Spleen (tissue), 11 donors: ENCODE data around the gene PANK4. TPM values are rescaled to one million over a fixed set of nuclear protein-coding genes. Genes with fewer than 3 reads are reported as not detected.
A peak's percentile ranks its signal among the peaks of the same experiment; 100 is the strongest.

Source experiments
- DNase-seq: peaks from one replicate; pipeline ENCODE4 v3.0.0-alpha.2; 2020
- H3K27ac ChIP-seq, 8 donors: fragments of 200-600 bp; sonication (generic) in 7 of 8; 1 replicate in 4 of 8; 2 replicates in 4 of 8; pipeline versions ENCODE4 v1.5.0 to v1.8.0; 2016 to 2021; ENCODE audit warnings: inconsistent platforms in 4 of 8, mild to moderate bottlenecking in 4 of 8, moderate library complexity in 1 of 8
- H3K27me3 ChIP-seq, 7 donors: fragments of 200-600 bp; sonication (generic) in 6 of 7; replicated peaks in 1 of 7; 1 replicate in 4 of 7; 2 replicates in 3 of 7; pipeline versions ENCODE4 v1.5.0 to v1.8.0; 2016 to 2021; ENCODE audit warnings: inconsistent platforms in 3 of 7, mild to moderate bottlenecking in 1 of 7
- H3K36me3 ChIP-seq, 6 donors: fragments of 200-600 bp; sonication (generic) in 5 of 6; 1 replicate in 4 of 6; 2 replicates in 2 of 6; pipeline versions ENCODE4 v1.5.0 to v1.8.0; 2016 to 2021; ENCODE audit warnings: inconsistent platforms in 2 of 6
- H3K4me1 ChIP-seq, 6 donors: fragments of 200-600 bp; sonication (generic) in 5 of 6; 1 replicate in 3 of 6; 2 replicates in 3 of 6; pipeline versions ENCODE4 v1.5.0 to v1.8.0; 2016 to 2021; ENCODE audit warnings: inconsistent platforms in 3 of 6
- H3K4me3 ChIP-seq, 8 donors: fragments of 200-600 bp; sonication (generic) in 7 of 8; 1 replicate in 4 of 8; 2 replicates in 4 of 8; pipeline versions ENCODE4 v1.5.0 to v1.8.0; 2016 to 2021; ENCODE audit warnings: inconsistent platforms in 4 of 8, mild to moderate bottlenecking in 4 of 8, moderate library complexity in 2 of 8
- H3K9me3 ChIP-seq, 8 donors: fragments of 200-600 bp; sonication (generic) in 7 of 8; 1 replicate in 4 of 8; 2 replicates in 4 of 8; pipeline versions ENCODE4 v1.5.0 to v1.8.0; 2016 to 2021; ENCODE audit warnings: inconsistent platforms in 4 of 8
- POLR2A ChIP-seq, 3 donors: fragments of 450-650 bp; IDR thresholded peaks; one replicate each; pipeline ENCODE4 v1.5.1; 2017; ENCODE audit warnings: antibody characterized with exemption in 3 of 3, mild to moderate bottlenecking in 1 of 3
- POLR2AphosphoS5 ChIP-seq, 3 donors: sonication (generic); formaldehyde crosslinking; IDR thresholded peaks; one replicate each; pipeline ENCODE4 v1.5.1; 2017; ENCODE audit warnings: antibody characterized with exemption in 3 of 3
- WGBS, 5 donors: extraction: QIAGEN DNeasy Blood & Tissue Kit in 3 of 5; methylation state at CpG; one replicate each; pipeline versions ENCODE4 v1.1.5 to v1.1.7; 2013 to 2018; 5-methylcytosine and 5-hydroxymethylcytosine counted together
- intact Hi-C: fragments of 100-400 bp; cut with DNase I; formaldehyde crosslinking; loops from one replicate; pipeline ENCODE4 v1.15.0; 2023; ENCODE audit warnings: low total_unique reads
- polyA plus RNA-seq, 3 donors: library from polyadenylated mRNA; stranded (reverse); fragments of 200-250 nt; gene quantifications; one replicate each; pipeline ENCODE4 v1.2.1, GENCODE V29; 2013
- total RNA-seq, 7 donors: library from RNA; depleted of rRNA in 3 of 7; stranded (reverse); fragments of >200 nt in 3 of 7; fragmentation: NEBNext Ultra II Directional in 4 of 7; extraction: Animal tissue kit (Norgen Biotek cat#: 25700) in 4 of 7; gene quantifications; one replicate each; pipeline versions ENCODE4 v1.1.0 to v1.2.1, GENCODE V29; 2016 to 2021
- TF ChIP-seq, protein P1 (sequence below), 11 experiments: fragments of 200-600 bp in 7 of 11; fragments of 450-650 bp in 4 of 11; sonication (generic) in 4 of 11; IDR thresholded peaks in 8 of 11; conservative IDR thresholded peaks in 3 of 11; 1 replicate in 7 of 11; 2 replicates in 4 of 11; pipeline versions ENCODE4 v1.4.0 to v1.8.0; 2016 to 2021; ENCODE audit warnings: antibody characterized with exemption in 11 of 11, inconsistent platforms in 4 of 11, mild to moderate bottlenecking in 1 of 11
- donor health status: healthy with polysubstance abuse.
- donor health status: DM: no; HTN: no; CAD: no; lungs with moderate emphysema.
- donor health status: DM: no; HTN: no; CAD: no.
- donor health status: Bipolar disorder and iron deficiency.
- donor health status: healthy.
- donor health status: DM: no; HTN: no; CAD: no.
- donor health status: DM: yes; HTN: yes; CAD: no.

PANK4 gene
- total and polyA plus RNA-seq, 10 donors: 13.8 to 49.5 (median 42.9) TPM

DNA sequence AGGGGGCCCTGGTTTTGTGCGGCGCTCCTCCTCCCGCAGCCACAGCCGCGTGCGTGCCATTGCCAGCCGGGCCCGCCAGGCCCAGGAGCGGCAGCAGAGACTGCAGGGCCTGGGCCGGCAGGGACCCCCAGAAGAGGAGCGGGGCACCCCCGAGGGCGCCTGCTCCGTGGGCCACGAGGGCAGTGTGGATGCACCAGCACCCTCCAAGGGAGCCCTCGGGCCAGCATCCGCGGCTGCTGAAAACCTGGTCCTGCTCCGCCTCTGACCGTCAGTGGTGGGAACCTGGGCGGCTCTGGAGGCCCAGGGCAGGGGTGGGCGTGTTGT lies 21.5 kb downstream of the PANK4 start:
- Histone ChIP-seq H3K36me3 (peaks cover 0 to 31% (median 27%) of the 10 kb centered on the region in 6 donors), H3K4me1 (peaks cover 4 to 61% (median 29%) of the 10 kb centered on the region in 6 donors), H3K9me3 (no peaks in the 10 kb centered on the region), H3K4me3 (no peak overlapping the region), H3K27me3 (peaks cover 0 to 43% (median 13%) of the 10 kb centered on the region in 7 donors), H3K27ac (no peak overlapping the region)
- TF ChIP-seq POLR2A (IDR thresholded peaks at IDR 0.05) (no peak), POLR2AphosphoS5 (IDR thresholded peaks at IDR 0.05) (peak in 1 of 3 donors; percentile 2)
- TF ChIP-seq, protein P1, sequence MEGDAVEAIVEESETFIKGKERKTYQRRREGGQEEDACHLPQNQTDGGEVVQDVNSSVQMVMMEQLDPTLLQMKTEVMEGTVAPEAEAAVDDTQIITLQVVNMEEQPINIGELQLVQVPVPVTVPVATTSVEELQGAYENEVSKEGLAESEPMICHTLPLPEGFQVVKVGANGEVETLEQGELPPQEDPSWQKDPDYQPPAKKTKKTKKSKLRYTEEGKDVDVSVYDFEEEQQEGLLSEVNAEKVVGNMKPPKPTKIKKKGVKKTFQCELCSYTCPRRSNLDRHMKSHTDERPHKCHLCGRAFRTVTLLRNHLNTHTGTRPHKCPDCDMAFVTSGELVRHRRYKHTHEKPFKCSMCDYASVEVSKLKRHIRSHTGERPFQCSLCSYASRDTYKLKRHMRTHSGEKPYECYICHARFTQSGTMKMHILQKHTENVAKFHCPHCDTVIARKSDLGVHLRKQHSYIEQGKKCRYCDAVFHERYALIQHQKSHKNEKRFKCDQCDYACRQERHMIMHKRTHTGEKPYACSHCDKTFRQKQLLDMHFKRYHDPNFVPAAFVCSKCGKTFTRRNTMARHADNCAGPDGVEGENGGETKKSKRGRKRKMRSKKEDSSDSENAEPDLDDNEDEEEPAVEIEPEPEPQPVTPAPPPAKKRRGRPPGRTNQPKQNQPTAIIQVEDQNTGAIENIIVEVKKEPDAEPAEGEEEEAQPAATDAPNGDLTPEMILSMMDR (IDR thresholded peaks at IDR 0.05 in 8 of 11, conservative IDR thresholded peaks at IDR 0.05 in 3 of 11): no peak
- intact Hi-C loops: no loop called here
- no peak for DNase-seq
- 29 to 72% (median 62%) methylated on average over 4 to 22 of the region's 22 CpGs; no CpG with 5 or more reads in 1 of the 5 donors for WGBS, 5 donors

DNA sequence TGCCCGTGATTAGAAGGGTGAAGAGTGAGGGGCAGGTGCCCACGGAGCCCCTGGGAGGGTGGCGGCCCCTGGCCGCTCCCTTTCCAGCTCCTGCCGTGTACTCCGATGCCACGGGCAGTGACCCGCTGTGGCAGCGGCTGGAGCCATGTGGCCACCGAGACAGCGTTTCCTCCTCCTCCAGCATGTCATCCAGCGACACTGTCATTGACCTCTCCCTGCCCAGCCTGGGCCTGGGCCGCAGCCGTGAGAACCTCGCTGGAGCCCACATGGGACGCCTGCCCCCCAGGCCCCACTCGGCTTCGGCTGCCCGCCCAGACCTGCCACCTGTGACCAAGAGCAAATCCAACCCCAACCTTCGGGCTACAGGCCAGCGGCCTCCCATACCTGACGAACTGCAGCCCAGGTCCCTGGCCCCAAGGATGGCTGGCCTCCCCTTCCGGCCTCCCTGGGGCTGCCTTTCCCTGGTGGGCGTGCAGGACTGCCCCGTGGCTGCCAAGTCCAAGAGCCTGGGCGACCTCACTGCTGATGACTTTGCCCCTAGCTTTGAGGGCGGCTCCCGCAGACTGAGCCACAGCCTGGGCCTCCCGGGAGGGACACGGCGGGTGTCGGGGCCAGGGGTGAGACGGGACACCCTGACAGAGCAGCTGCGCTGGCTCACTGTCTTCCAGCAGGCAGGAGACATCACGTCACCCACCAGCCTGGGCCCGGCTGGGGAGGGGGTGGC lies 22.0 kb downstream of the PANK4 start:
- Histone ChIP-seq H3K27me3 (peaks cover 0 to 43% (median 13%) of the 10 kb centered on the region in 7 donors), H3K36me3 (peaks cover 0 to 26% (median 22%) of the 10 kb centered on the region in 6 donors), H3K27ac (no peak overlapping the region), H3K9me3 (no peaks in the 10 kb centered on the region), H3K4me3 (no peak overlapping the region), H3K4me1 (peaks cover 4 to 66% (median 34%) of the 10 kb centered on the region in 6 donors)
- TF ChIP-seq, protein P1 (IDR thresholded peaks at IDR 0.05 in 8 of 11, conservative IDR thresholded peaks at IDR 0.05 in 3 of 11): no peak
- TF ChIP-seq POLR2AphosphoS5 (IDR thresholded peaks at IDR 0.05): peak in 2 of 3 donors; percentile 35 to 66
- WGBS, 5 donors: 63 to 77% (median 70%) methylated on average over 18 to 36 of the region's 36 CpGs
- no peak for DNase-seq
- intact Hi-C loops: no loop called here

DNA sequence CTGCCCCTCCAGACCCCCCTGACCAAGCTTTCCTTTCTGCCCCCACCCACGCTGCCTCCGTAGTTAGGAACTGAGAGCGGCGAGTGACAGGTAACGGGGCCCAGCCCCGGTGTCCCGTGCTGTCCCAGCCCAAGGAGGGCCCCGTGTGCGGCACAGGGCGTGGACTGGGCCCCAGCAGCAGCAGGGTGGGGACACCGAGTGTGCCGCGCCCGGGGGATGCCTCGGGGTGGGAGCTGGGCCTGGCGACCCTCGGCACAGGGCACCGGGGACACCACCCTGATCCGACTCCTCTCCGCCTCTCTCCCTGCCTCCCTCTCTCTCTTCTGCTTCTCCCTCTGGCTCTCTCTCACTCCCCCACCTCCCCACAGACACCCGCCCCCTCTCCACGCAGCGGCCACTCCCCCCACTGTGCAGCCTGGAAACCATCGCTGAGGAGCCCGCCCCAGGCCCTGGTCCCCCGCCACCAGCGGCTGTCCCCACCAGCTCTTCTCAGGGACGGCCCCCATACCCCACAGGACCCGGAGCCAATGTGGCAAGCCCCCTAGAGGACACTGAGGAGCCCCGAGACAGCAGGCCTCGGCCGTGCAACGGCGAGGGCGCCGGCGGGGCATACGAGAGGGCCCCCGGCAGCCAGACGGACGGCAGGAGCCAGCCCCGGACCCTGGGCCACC lies 22.7 kb downstream of the PANK4 start:
- H3K27ac ChIP-seq: no peak overlapping the region
- H3K27me3 ChIP-seq: peaks cover 0 to 43% (median 13%) of the 10 kb centered on the region in 7 donors
- H3K9me3 ChIP-seq: no peaks in the 10 kb centered on the region
- H3K36me3 ChIP-seq: peaks cover 0 to 19% (median 15%) of the 10 kb centered on the region in 6 donors
- DNase-seq: no peak
- no peak overlapping the region for H3K4me3 ChIP-seq
- peaks cover 4 to 73% (median 41%) of the 10 kb centered on the region in 6 donors for H3K4me1 ChIP-seq
- intact Hi-C loops: no loop called here
- WGBS, 5 donors: 52 to 65% (median 60%) methylated on average over 26 to 42 of the region's 42 CpGs
- TF ChIP-seq POLR2AphosphoS5 (IDR thresholded peaks at IDR 0.05) (no peak), POLR2A (IDR thresholded peaks at IDR 0.05) (no peak)
- TF ChIP-seq, protein P1 (IDR thresholded peaks at IDR 0.05 in 8 of 11, conservative IDR thresholded peaks at IDR 0.05 in 3 of 11): no peak
